ENCODE data around the gene SSNA1. TPM values are rescaled to one million over a fixed set of nuclear protein-coding genes. Genes with fewer than 3 reads are reported as not detected.

SSNA1 gene
- total and polyA plus RNA-seq, 12 donors: 13.2 to 138 (median 70.3) TPM

- Histone ChIP-seq H3K27ac (no peak overlapping the region), H3K4me3 (no peak overlapping the region), H3K36me3 (replicated peaks in 1 of 2) (no peaks in the 10 kb centered on the region), H3K4me1 (replicated peaks in 1 of 2) (peaks cover 0 to 2% of the 10 kb centered on the region in 2 donors), H3K27me3 (peaks cover 44% of the 10 kb centered on the region), H3K9me3 (replicated peaks in 1 of 3) (no peaks in the 10 kb centered on the region)
- WGBS, 4 donors: 56 to 65% (median 61%) methylated on average over 9 to 27 of the region's 27 CpGs
- DNase-seq: no peak
- TF ChIP-seq CTCF (IDR thresholded peaks at IDR 0.05) (no peak), POLR2A (IDR thresholded peaks at IDR 0.05) (no peak)
- intact Hi-C loops (cut with DNase I): loop anchor here (5.0 kb wide), 1 partner anchor 112 kb away; no protein-coding TSS in a partner anchor
Measured at GRCh38 chr9:137228968-137229896, 40.8 kb downstream of the SSNA1 start.

GRCh38 chr9:137229903-137230704 is 41.6 kb downstream of the SSNA1 start:
- intact Hi-C loops (cut with DNase I): loop anchor here (5.0 to 10.0 kb wide), 2 partner anchors 113 to 445 kb away; no protein-coding TSS in a partner anchor
- no peak overlapping the region for H3K4me3 ChIP-seq
- no peaks in the 10 kb centered on the region for H3K9me3 ChIP-seq (replicated peaks in 1 of 3)
- TF ChIP-seq CTCF (IDR thresholded peaks at IDR 0.05): no peak
- no peak for TF ChIP-seq POLR2A (IDR thresholded peaks at IDR 0.05)
- H3K27ac ChIP-seq: no peak overlapping the region
- DNase-seq: no peak
- peaks cover 50% of the 10 kb centered on the region for H3K27me3 ChIP-seq
- WGBS, 4 donors: 52 to 63% (median 55%) methylated on average over 14 to 31 of the region's 31 CpGs; no CpG with 5 or more reads in 1 of the 4 donors
- H3K4me1 ChIP-seq (replicated peaks in 1 of 2): no peaks in the 10 kb centered on the region
- H3K36me3 ChIP-seq (replicated peaks in 1 of 2): no peaks in the 10 kb centered on the region

- Histone ChIP-seq H3K4me3 (no peak within 1 kb of the TSS), H3K36me3 (replicated peaks in 1 of 2) (no peaks in the 10 kb centered on the region), H3K27ac (no peak within 1 kb of the TSS), H3K9me3 (replicated peaks in 1 of 3) (no peaks in the 10 kb centered on the region), H3K4me1 (replicated peaks in 1 of 2) (no peaks in the 10 kb centered on the region), H3K27me3 (peaks cover 50% of the 10 kb centered on the region)
- TF ChIP-seq POLR2A (IDR thresholded peaks at IDR 0.05): no peak
- no peak for TF ChIP-seq CTCF (IDR thresholded peaks at IDR 0.05)
- intact Hi-C loops (cut with DNase I): loop anchor here in 1 of 2 donors (10.0 kb wide), 1 partner anchor 446 kb away; no protein-coding TSS in a partner anchor
- WGBS, 4 donors: 67 to 83% (median 72%) methylated on average over 3 to 14 of the region's 14 CpGs
- DNase-seq: no peak
Measured at GRCh38 chr9:137230705-137231371, 42.4 kb downstream of the SSNA1 start, which contains the start of gene SLC34A3. TSS of gene SLC34A3 (plus strand) at chr9:137230901. CDS start at chr9:137231703, 802 bp downstream.
